ENCODE data around the gene PRUNE2.

- TF ChIP-seq SMARCB1 (IDR thresholded peaks at IDR 0.05; ENCODE audit: insufficient read length, low read depth) (no peak), RUNX1 (IDR thresholded peaks at IDR 0.05; ENCODE audit: low read depth) (no peak), THAP12 (CRISPR knock-in tag; IDR thresholded peaks at IDR 0.05) (no peak), CTCF (IDR thresholded peaks at IDR 0.05 in 2 of 3, conservative IDR thresholded peaks at IDR 0.05 in 1 of 3; ENCODE audit: insufficient read depth in 2 of 3, low read depth in 1 of 3, low read length in 3 of 3) (no peak), HDAC6 (IDR thresholded peaks at IDR 0.05; ENCODE audit: low read depth, low read length) (no peak), TCF7 (IDR thresholded peaks at IDR 0.05; ENCODE audit: borderline replicate concordance) (no peak), NFYB (IDR thresholded peaks at IDR 0.05; ENCODE audit: extremely low read depth, insufficient read length) (no peak)
Observed at GRCh38 chr9:76650692-76651091, 255.2 kb downstream of the PRUNE2 start.

Data from K562 (cell line).